H1 (cell line): Measurements from ENCODE around the gene ADPRM. TPM values are rescaled to one million over a fixed set of nuclear protein-coding genes. Genes with fewer than 3 reads are reported as not detected.

Experiments used
- CTCF ChIA-PET: fragments of 300-600 bp; sonication (Branson Sonifier 250); formaldehyde crosslinking; loops from one replicate; lab custom pipeline; 2021; ENCODE audit not compliant: partially characterized antibody; lab: Charles Lee
- POLR2A ChIA-PET: fragments of 300-600 bp; sonication (Branson Sonifier 250); formaldehyde crosslinking; loops from one replicate; lab custom pipeline; 2021; ENCODE audit warnings: inconsistent platforms; ENCODE audit not compliant: partially characterized antibody; lab: Charles Lee
- DNase-seq, 2 experiments: peaks; one replicate each; pipeline versions ENCODE4 v3.0.0 to v3.0.0-alpha.2; 2010 to 2022; ENCODE audit warnings: low spot score in 2 of 2, low read depth in 1 of 2, mixed read lengths in 1 of 2
- FAIRE-seq: peaks from 2 replicates; lab custom pipeline; 2011; peaks lifted over from hg19 to GRCh38; lab: Jason Lieb, UNC
- H2AFZ ChIP-seq: 2 replicates; pipeline ENCODE4 v1.8.1; 2012; ENCODE audit warnings: low read length, inconsistent platforms
- H2AK5ac ChIP-seq: 2 replicates; pipeline ENCODE4 v1.6.1; 2013; ENCODE audit warnings: low read depth, low read length
- H2BK120ac ChIP-seq: replicated peaks from 2 replicates; pipeline ENCODE3; 2013; ENCODE audit warnings: low read depth, low read length, inconsistent platforms
- H2BK12ac ChIP-seq: 2 replicates; pipeline ENCODE4 v1.6.1; 2013; ENCODE audit warnings: low read depth, low read length
- H2BK15ac ChIP-seq: 2 replicates; pipeline ENCODE4 v1.6.1; 2013; ENCODE audit warnings: low read length
- H2BK20ac ChIP-seq: 2 replicates; pipeline ENCODE4 v1.6.1; 2013; ENCODE audit warnings: low read length
- H2BK5ac ChIP-seq: 2 replicates; pipeline ENCODE4 v1.6.1; 2013; ENCODE audit warnings: low read depth, low read length
- H3K14ac ChIP-seq: 2 replicates; pipeline ENCODE4 v1.6.1; 2013; ENCODE audit warnings: inconsistent platforms; ENCODE audit not compliant: insufficient read length
- H3K18ac ChIP-seq: 2 replicates; pipeline ENCODE4 v1.6.1; 2013; ENCODE audit warnings: low read length; ENCODE audit errors: extremely low read depth
- H3K23ac ChIP-seq: 2 replicates; pipeline ENCODE4 v1.6.1; 2013; ENCODE audit warnings: inconsistent platforms; ENCODE audit not compliant: insufficient read length
- H3K23me2 ChIP-seq: 2 replicates; pipeline ENCODE4 v1.6.1; 2013; ENCODE audit warnings: low read depth, low read length
- H3K27ac ChIP-seq: 2 replicates; pipeline ENCODE4 v1.6.1; 2011; ENCODE audit warnings: low read depth, low read length, inconsistent platforms
- H3K27me3 ChIP-seq, 4 experiments: replicated peaks in 1 of 4; 1 replicate in 1 of 4; 2 replicates in 3 of 4; pipeline versions ENCODE4 v1.6.1 to v1.8.1; 2011 to 2013; ENCODE audit warnings: low read length in 3 of 4, mild to moderate bottlenecking in 3 of 4, inconsistent platforms in 2 of 4, mixed read lengths in 2 of 4, moderate library complexity in 1 of 4; ENCODE audit not compliant: control insufficient read depth in 3 of 4, insufficient read depth in 3 of 4; ENCODE audit errors: extremely low read depth in 1 of 4
- H3K36me3 ChIP-seq, 4 experiments: 2 replicates each; pipeline versions ENCODE4 v1.6.1 to v1.8.1; 2011 to 2013; ENCODE audit warnings: mild to moderate bottlenecking in 4 of 4, low read length in 3 of 4, moderate library complexity in 2 of 4, control low read depth in 1 of 4, inconsistent platforms in 1 of 4; ENCODE audit not compliant: insufficient read depth in 4 of 4, control insufficient read depth in 2 of 4
- H3K4ac ChIP-seq: replicated peaks from 2 replicates; pipeline ENCODE3; 2013; ENCODE audit warnings: low read length, low read depth, mixed read lengths, inconsistent platforms; ENCODE audit not compliant: insufficient read length
- H3K4me1 ChIP-seq, 4 experiments: replicated peaks in 1 of 4; 1 replicate in 1 of 4; 2 replicates in 3 of 4; pipeline versions ENCODE4 v1.6.1 to v1.8.1; 2011 to 2013; ENCODE audit warnings: low read length in 3 of 4, inconsistent platforms in 2 of 4, mixed read lengths in 1 of 4; ENCODE audit not compliant: insufficient read depth in 4 of 4, control insufficient read depth in 3 of 4
- H3K4me2 ChIP-seq, 2 experiments: 2 replicates each; pipeline versions ENCODE4 v1.6.1 to v1.8.1; 2011 to 2013; ENCODE audit warnings: low read depth in 2 of 2, low read length in 2 of 2, control low read depth in 1 of 2, inconsistent platforms in 1 of 2, mild to moderate bottlenecking in 1 of 2; ENCODE audit not compliant: insufficient read depth in 1 of 2
- H3K4me3 ChIP-seq, 4 experiments: fragments of 200-600, 300-600 bp in 1 of 4; sonication (generic), shearing (Covaris generic), sonication (Bioruptor Twin) in 1 of 4; 2 replicates each; pipeline versions ENCODE4 v1.5.1 to v1.8.1; 2011 to 2016; ENCODE audit warnings: low read length in 4 of 4, low read depth in 3 of 4, control low read depth in 2 of 4, inconsistent platforms in 2 of 4, mild to moderate bottlenecking in 2 of 4, mixed read lengths in 1 of 4, moderate library complexity in 1 of 4; ENCODE audit not compliant: insufficient read depth in 2 of 4; ENCODE audit errors: extremely low read depth in 1 of 4
- H3K56ac ChIP-seq: replicated peaks from 2 replicates; pipeline ENCODE3; 2013; ENCODE audit warnings: low read depth, mild to moderate bottlenecking, mixed read lengths, low read length, inconsistent platforms; ENCODE audit not compliant: insufficient read length
- H3K79me1 ChIP-seq: 2 replicates; pipeline ENCODE4 v1.6.1; 2013; ENCODE audit warnings: low read depth, low read length, control low read depth
- H3K79me2 ChIP-seq, 2 experiments: 2 replicates each; pipeline versions ENCODE4 v1.6.1 to v1.8.1; 2012 to 2013; ENCODE audit warnings: low read length in 2 of 2, mild to moderate bottlenecking in 2 of 2, inconsistent platforms in 1 of 2; ENCODE audit not compliant: insufficient read depth in 2 of 2, control insufficient read depth in 1 of 2
- H3K9ac ChIP-seq, 4 experiments: replicated peaks in 1 of 4; 1 replicate in 1 of 4; 2 replicates in 3 of 4; pipeline versions ENCODE4 v1.6.1 to v1.8.1; 2011 to 2013; ENCODE audit warnings: low read depth in 3 of 4, low read length in 3 of 4, control low read depth in 2 of 4, mild to moderate bottlenecking in 2 of 4, moderate library complexity in 2 of 4, inconsistent platforms in 1 of 4; ENCODE audit errors: extremely low read depth in 1 of 4
- H3K9me3 ChIP-seq, 2 experiments: 2 replicates each; pipeline versions ENCODE4 v1.6.1 to v1.8.1; 2012 to 2013; ENCODE audit warnings: mild to moderate bottlenecking in 2 of 2, moderate library complexity in 2 of 2, control low read depth in 1 of 2, inconsistent platforms in 1 of 2, low read depth in 1 of 2, low read length in 1 of 2, mixed read lengths in 1 of 2; ENCODE audit not compliant: insufficient read depth in 2 of 2
- H4K20me1 ChIP-seq, 2 experiments: replicated peaks in 1 of 2; 2 replicates each; pipeline versions ENCODE3 to v1.8.1; 2011 to 2013; ENCODE audit warnings: inconsistent platforms in 2 of 2, low read length in 2 of 2, mild to moderate bottlenecking in 1 of 2; ENCODE audit not compliant: insufficient read depth in 2 of 2, control insufficient read depth in 1 of 2
- H4K5ac ChIP-seq: 2 replicates; pipeline ENCODE4 v1.6.1; 2013; ENCODE audit warnings: low read length, low read depth, mixed read lengths, inconsistent platforms; ENCODE audit not compliant: insufficient read length
- H4K8ac ChIP-seq: 2 replicates; pipeline ENCODE4 v1.8.0; 2013; ENCODE audit warnings: mild to moderate bottlenecking, moderate library complexity, low read length, inconsistent platforms; ENCODE audit not compliant: insufficient read depth; ENCODE audit errors: extremely low read depth
- H4K91ac ChIP-seq: replicated peaks from 2 replicates; pipeline ENCODE3; 2013; ENCODE audit warnings: low read length, mixed read lengths, inconsistent platforms; ENCODE audit not compliant: insufficient read length
- CREB1 ChIP-seq: IDR thresholded peaks from 2 replicates; pipeline ENCODE4 v1.6.1; 2012; ENCODE audit warnings: inconsistent platforms
- HDAC2 ChIP-seq, 2 experiments: fragments of 300-600 bp in 1 of 2; sonication (generic) in 1 of 2; IDR thresholded peaks; 2 replicates each; pipeline ENCODE4 v1.6.1; 2011 to 2012; ENCODE audit warnings: low read depth in 2 of 2, low read length in 2 of 2, mild to moderate bottlenecking in 2 of 2, moderate library complexity in 2 of 2, borderline replicate concordance in 1 of 2, inconsistent platforms in 1 of 2
- KDM1A ChIP-seq: fragments of 200-600, 300-600 bp; sonication (generic); IDR thresholded peaks from 2 replicates; pipeline ENCODE4 v1.7.1; 2016; ENCODE audit warnings: mild to moderate bottlenecking, low read length, borderline replicate concordance
- RAD21 ChIP-seq, 2 experiments: IDR thresholded peaks in 1 of 2; conservative IDR thresholded peaks in 1 of 2; 2 replicates each; pipeline ENCODE4 v1.6.1; 2011; ENCODE audit warnings: low read depth in 2 of 2, low read length in 2 of 2, improper control_type of control experiment in 1 of 2, inconsistent platforms in 1 of 2, mild to moderate bottlenecking in 1 of 2, moderate library complexity in 1 of 2
- RNF2 ChIP-seq: fragments of 200-900, 300-1000 bp; sonication (generic); IDR thresholded peaks from 2 replicates; pipeline ENCODE4 v1.7.1; 2016; ENCODE audit warnings: borderline replicate concordance, low read depth, mild to moderate bottlenecking, antibody characterized with exemption, low read length; ENCODE audit not compliant: poor library complexity, severe bottlenecking; ENCODE audit errors: missing control alignments
- SP1 ChIP-seq: IDR thresholded peaks from 2 replicates; pipeline ENCODE4 v1.6.1; 2011; ENCODE audit warnings: low read depth, low read length
- WGBS, 2 experiments: shearing (Covaris generic) in 1 of 2; methylation state at CpG; one replicate each; pipeline versions ENCODE4 v1.1.6 to v1.1.7; 2013 to 2015; ENCODE audit warnings: low lambda C conversion rate in 2 of 2, mixed read lengths in 2 of 2, inconsistent platforms in 1 of 2, low coverage in 1 of 2, missing lambda C conversion rate in 1 of 2; ENCODE audit not compliant: insufficient replicate concordance in 2 of 2, insufficient coverage in 1 of 2, insufficient read length in 1 of 2; ENCODE audit errors: extremely low coverage in 1 of 2, missing lambda C conversion rate in 1 of 2; 5-methylcytosine and 5-hydroxymethylcytosine counted together
- polyA plus RNA-seq, 7 experiments: library from polyadenylated mRNA; depleted of rRNA in 3 of 7; stranded (reverse) in 5 of 7; unstranded in 2 of 7; fragments of >200 nt in 5 of 7; fragments of 200-250 nt in 2 of 7; gene quantifications; 1 replicate in 5 of 7; 2 replicates in 1 of 7; 4 replicates in 1 of 7; pipeline versions ENCODE4 v1.2.1 to v1.2.3, GENCODE V29; 2011 to 2013; ENCODE audit warnings: missing spikeins in 2 of 7, mixed read lengths in 2 of 7
- total RNA-seq: library from RNA; stranded (reverse); fragmentation: NEBNext Ultra II Directional; extraction: Animal tissue kit (Norgen Biotek cat#: 25700); gene quantifications from 2 replicates; pipeline ENCODE4 v1.2.1, GENCODE V29; 2021
- TF ChIP-seq, protein P1 (sequence below), 3 experiments: IDR thresholded peaks; 1 replicate in 2 of 3; 2 replicates in 1 of 3; pipeline versions ENCODE4 v1.5.1 to v1.6.1; 2011; ENCODE audit warnings: low read length in 3 of 3, mild to moderate bottlenecking in 3 of 3, inconsistent platforms in 2 of 3, low read depth in 1 of 3, moderate library complexity in 1 of 3; ENCODE audit not compliant: insufficient read depth in 1 of 3; ENCODE audit errors: control extremely low read depth in 1 of 3

ADPRM gene
- total and polyA plus RNA-seq, 2 of the 8 experiments (the other 6 are each of a cell fraction or from before 2014, with no cell fraction given), result 6.7 to 7.9 TPM

DNA sequence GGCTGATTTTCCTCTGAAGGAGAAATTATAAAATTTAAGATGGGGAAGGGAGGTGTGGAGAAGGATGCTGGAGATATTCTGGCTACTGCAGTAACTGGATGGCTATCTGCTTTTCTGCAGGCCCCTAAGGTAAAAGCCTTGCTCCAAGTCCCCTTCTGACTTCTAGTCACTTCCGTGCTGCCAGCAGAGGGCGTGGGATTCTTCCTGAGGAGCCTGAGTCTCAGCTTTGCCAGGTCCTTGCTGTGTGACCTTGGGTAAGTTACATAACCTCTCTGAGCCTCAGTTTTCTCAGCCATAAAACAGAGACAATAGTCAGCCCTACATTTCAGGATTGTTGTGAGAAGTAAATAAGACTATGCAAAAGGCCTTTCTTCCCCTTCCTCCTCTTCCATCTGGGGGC lies 56.7 kb downstream of the ADPRM start:
- Histone ChIP-seq H3K79me1 (no peaks in the 10 kb centered on the region), H3K27me3 (no peaks in the 10 kb centered on the region), H4K20me1 (no peaks in the 10 kb centered on the region), H2BK15ac (no peak overlapping the region), H3K27ac (no peak overlapping the region), H3K18ac (peak overlapping the region; percentile 40; the same call in 1 of the 2 replicates), H2BK20ac (no peak overlapping the region), H3K36me3 (no peaks in the 10 kb centered on the region), H2AFZ (no peak overlapping the region), H3K4me3 (peak overlapping the region in 1 of 4 experiments; percentile 57; a peak in 2 of 8 replicates), H3K23me2 (peaks cover 4% of the 10 kb centered on the region; the same call in 1 of the 2 replicates), H3K9me3 (no peaks in the 10 kb centered on the region), H4K5ac (no peak overlapping the region), H2AK5ac (no peak overlapping the region), H2BK120ac (peak overlapping the region; percentile 24), H3K14ac (no peak overlapping the region), H4K8ac (no peak overlapping the region), H3K23ac (no peak overlapping the region), H3K79me2 (no peaks in the 10 kb centered on the region), H3K4me2 (peak overlapping the region; percentile 71 to 99), H3K56ac (no peak overlapping the region), H3K9ac (no peak overlapping the region), H4K91ac (no peak overlapping the region), H3K4ac (no peak overlapping the region), H2BK12ac (0 out of 2 replicates have a peak overlapping the region, but pooled peaks have one; percentile 62), H2BK5ac (no peak overlapping the region), H3K4me1 (peaks cover 9 to 20% (median 14%) of the 10 kb centered on the region in 4 experiments)
- FAIRE-seq (peak; percentile 94), DNase-seq (peak in 1 of 2 experiments; percentile 78)
- TF ChIP-seq SP1 (0 out of 2 replicates have a peak, but pooled peaks have one; percentile 23), RNF2 (no peak), HDAC2 (IDR thresholded peaks at IDR 0.05; ENCODE audit: borderline replicate concordance in 1 of 2, low read depth in 2 of 2, low read length in 2 of 2) (peak in 1 of 2 experiments; percentile 98; a peak in 1 of 4 replicates), KDM1A (peak; percentile 98), CREB1 (no peak), RAD21 (IDR thresholded peaks at IDR 0.05 in 1 of 2, conservative IDR thresholded peaks at IDR 0.05 in 1 of 2; ENCODE audit: low read depth in 2 of 2, low read length in 2 of 2) (peak; percentile 59 to 69)
- TF ChIP-seq, protein P1, sequence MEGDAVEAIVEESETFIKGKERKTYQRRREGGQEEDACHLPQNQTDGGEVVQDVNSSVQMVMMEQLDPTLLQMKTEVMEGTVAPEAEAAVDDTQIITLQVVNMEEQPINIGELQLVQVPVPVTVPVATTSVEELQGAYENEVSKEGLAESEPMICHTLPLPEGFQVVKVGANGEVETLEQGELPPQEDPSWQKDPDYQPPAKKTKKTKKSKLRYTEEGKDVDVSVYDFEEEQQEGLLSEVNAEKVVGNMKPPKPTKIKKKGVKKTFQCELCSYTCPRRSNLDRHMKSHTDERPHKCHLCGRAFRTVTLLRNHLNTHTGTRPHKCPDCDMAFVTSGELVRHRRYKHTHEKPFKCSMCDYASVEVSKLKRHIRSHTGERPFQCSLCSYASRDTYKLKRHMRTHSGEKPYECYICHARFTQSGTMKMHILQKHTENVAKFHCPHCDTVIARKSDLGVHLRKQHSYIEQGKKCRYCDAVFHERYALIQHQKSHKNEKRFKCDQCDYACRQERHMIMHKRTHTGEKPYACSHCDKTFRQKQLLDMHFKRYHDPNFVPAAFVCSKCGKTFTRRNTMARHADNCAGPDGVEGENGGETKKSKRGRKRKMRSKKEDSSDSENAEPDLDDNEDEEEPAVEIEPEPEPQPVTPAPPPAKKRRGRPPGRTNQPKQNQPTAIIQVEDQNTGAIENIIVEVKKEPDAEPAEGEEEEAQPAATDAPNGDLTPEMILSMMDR (IDR thresholded peaks at IDR 0.05; ENCODE audit: control extremely low read depth in 1 of 3, insufficient read depth in 1 of 3, low read depth in 1 of 3, low read length in 3 of 3), result peak; percentile 68 to 90 (median 77)
- POLR2A ChIA-PET, result interaction anchor here (1.0 kb wide), 1 partner anchor 37 kb away, joined by 3 read pairs; no protein-coding TSS in a partner anchor
- WGBS, 2 experiments, result 6% methylated on average over 2 of the region's 2 CpGs; no CpG with 5 or more reads in 1 of the 2 experiments
- CTCF ChIA-PET, result interaction anchor here (0.6 to 4.8 kb wide), 14 partner anchors 12 to 338 kb away, joined by 3 to 40 read pairs (median 4); no protein-coding TSS in a partner anchor
